Endometrium (tissue), 2 donors: ENCODE results near the gene NUAK2.
"Not testable (repeated sequence)": the region's sequence is repeated elsewhere in the genome, so short reads cannot be mapped to it uniquely, and the experiment has no call there.

Experiments used
- FAIRE-seq: peaks from 2 replicates; lab custom pipeline; 2012; peaks lifted over from hg19 to GRCh38; lab: Jason Lieb, UNC
- donor health status: control.
- donor health status: control.

Gene NUAK2

DNA sequence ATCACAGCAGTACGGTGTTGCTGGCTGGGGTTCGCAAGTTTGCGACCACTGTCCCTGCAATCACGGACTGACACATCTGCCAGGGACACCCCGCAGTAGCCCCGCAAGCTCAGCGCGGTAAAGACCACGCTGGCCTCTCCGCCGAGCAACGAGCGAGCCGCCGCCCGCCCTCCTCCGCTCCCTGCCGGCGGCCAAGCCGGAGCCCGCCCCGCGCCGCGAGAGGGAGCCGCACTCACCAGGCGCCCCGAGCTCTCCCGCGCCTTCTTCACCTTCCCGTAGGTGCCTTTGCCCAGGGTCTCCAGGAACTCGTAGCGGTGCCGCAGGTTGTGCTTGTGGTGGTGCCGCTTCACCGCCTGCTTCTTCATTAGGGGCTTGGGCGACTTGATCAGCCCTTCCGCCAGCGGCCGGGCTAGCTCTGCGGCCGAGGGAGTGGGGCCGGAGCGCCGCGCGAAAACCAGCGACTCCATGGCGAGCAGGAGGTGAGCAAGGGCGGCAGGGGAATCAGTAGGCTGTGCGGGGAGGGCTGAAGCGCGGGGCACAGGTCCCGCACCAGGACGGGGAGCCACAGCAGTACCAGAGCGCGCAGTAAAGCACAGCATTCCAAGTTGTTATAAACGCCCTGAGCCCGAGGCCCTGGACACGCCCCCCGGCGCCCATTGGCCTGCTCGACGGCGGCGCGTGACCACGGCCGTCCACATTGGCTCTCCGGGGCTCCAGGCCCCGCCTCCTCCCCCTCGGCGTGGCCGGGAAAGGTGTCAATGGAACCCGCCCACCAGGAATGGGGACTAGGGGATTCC is at the start of gene NUAK2:
NUAK2 (minus strand) TSS at position 584 of the 797 bp plus-strand sequence; CDS start at position 467, 117 bp downstream.
- FAIRE-seq = no peak

- no peak for FAIRE-seq
Observed at GRCh38 chr1:205370780-205371179, 49.2 kb upstream of the NUAK2 start.

GRCh38 chr1:205369701-205370123 is 48.2 kb upstream of the NUAK2 start:
- no peak for FAIRE-seq

DNA sequence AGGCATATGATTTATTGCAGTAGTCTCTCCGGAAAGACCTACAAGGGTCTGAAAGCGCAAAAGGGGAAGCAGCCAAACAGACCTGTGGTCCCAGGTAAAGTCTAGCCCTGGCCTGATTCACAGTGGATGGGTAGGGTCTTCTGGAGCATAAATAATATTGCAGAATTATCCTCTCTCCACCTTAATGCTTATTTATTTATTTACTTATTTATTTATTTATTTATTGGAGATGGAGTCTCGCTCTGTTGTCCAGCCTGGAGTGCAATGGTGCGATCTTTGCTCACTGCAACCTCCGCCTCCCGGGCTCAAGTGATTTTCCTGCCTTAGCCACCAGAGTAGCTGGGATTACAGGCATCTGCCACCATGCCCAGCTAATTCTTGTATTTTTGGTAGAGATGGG is 46.9 kb upstream of the NUAK2 start:
- no peak for FAIRE-seq

DNA sequence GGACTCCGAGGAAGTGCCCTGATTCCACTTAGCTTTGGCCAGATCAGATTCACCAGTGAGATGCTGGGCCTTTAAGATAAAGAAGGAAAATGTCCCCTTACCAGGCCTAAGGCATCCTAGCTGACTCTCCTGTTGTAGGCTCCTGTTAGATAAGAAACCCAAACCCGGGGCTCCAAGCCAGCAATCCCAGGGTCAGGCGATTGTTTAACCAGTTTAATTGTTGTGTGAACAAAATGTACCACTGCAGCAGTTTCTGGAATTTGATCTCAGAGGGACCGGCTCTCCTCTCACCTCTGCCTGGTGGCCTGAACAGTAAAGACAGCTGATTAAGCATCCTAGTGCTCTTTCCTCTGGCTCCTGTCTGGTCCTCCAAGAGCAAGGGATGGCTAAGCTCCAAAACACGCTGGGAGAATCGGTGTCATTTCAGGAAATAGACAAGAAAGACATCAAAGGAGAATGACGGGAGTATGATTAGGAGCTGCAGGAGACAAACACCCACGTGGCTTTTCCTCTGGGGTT is 44.5 kb upstream of the NUAK2 start:
- FAIRE-seq = no peak

DNA sequence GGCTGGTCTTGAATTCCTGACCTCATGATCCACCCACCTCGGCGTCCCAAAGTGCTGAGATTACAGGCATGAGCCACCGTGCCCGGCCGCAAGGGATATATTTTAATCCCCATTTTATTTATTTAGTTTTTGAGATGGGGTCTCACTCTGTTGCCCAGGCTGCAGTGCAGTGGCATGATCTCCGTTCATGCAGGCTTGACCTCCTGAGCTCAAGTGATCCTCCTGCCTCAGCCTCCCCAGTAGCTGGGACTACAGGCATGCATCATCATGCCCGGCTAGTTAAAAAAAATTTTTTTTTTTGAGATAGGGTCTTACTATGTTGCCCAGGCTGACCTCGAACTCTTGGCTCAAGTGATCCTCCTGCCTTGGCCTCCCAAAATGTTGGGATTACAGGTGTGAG is 43.5 kb upstream of the NUAK2 start:
- FAIRE-seq = not testable (repeated sequence)

DNA sequence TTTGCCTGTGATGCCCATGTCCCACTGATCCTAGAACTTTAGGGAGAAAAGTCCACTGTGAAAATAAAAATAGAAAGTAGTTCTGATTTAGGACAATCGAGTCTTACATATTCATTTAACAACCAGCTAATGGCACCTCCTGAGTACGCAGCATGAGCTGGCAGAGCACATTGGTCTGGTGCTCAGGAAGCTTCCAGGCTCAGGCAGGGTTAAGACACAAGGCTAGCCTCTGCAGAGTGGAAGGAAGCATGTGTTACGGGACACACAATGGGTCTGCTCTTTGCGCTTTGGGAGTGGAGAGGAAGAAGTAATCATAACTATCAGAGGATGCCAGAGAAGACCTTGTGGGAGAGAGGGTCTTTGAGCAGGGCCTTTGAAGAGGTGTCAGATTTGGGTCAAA is 39.3 kb upstream of the NUAK2 start:
- FAIRE-seq = no peak

DNA sequence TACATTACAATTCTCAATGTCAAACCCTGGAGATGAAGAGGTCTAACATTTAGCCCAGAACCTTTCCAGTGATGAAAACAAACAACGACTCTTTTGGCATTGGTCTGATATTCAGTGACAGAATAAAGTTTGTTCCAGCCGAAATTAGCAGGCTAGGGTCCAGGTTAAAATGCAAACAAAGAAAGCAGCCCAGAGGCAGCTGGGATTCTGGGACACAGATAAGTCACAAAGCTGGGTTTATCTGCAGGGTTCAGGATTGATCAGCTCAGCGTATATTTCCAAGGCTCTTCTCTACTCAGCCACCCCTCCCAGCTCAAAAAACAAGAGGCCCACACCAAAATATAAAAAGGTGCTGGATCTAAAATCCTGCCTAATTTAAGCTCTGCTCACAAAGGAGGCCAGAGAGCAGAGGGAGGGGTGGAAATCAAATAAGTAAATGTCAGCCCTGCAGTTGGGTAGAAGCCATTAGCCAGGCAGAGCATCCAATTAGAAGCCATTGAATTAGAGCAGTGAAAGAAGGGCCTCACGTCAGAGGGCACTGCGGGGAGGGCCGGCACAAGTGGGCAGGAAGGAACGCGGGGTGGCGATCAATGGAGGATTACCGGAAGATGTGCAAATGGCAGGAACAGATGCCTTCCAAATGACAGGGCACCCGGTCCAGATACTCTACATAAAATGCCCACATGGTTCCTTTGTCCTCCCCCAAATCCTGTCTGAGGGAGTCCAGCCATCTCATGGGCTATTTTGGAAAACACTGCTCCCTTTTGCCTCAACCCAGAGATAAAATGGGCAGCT is 38.4 kb upstream of the NUAK2 start:
- no peak for FAIRE-seq

- no peak for FAIRE-seq
Observed at GRCh38 chr1:205358579-205358978, 37.0 kb upstream of the NUAK2 start.

GRCh38 chr1:205357567-205357966 is 36.0 kb upstream of the NUAK2 start:
- FAIRE-seq = no peak

GRCh38 chr1:205356440-205357139 is 35.0 kb upstream of the NUAK2 start, which contains the start of gene KLHDC8A:
TSS of gene KLHDC8A (minus strand) at chr1:205356922. CDS start at chr1:205343604, 13,318 bp downstream.
- peak; percentile 12 for FAIRE-seq

DNA sequence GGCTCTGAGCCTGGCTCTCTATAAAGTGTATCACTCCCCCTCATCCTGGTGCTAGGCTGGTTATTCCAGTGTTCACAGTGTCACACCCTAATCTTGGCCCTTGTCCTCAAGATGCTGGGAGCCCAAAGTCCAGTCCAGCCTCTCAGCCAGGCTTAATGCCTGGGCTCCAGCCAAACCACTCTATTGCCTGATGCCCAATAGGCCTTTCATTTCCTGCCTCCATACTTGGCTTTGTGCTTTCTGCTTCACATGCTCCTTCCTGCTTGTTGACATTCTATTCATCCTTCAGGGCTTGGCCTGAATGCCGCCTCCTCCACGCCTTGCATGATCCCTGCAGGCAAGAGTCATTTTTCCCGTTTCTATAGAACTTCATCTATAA is 33.5 kb upstream of the NUAK2 start:
- FAIRE-seq = no peak

DNA sequence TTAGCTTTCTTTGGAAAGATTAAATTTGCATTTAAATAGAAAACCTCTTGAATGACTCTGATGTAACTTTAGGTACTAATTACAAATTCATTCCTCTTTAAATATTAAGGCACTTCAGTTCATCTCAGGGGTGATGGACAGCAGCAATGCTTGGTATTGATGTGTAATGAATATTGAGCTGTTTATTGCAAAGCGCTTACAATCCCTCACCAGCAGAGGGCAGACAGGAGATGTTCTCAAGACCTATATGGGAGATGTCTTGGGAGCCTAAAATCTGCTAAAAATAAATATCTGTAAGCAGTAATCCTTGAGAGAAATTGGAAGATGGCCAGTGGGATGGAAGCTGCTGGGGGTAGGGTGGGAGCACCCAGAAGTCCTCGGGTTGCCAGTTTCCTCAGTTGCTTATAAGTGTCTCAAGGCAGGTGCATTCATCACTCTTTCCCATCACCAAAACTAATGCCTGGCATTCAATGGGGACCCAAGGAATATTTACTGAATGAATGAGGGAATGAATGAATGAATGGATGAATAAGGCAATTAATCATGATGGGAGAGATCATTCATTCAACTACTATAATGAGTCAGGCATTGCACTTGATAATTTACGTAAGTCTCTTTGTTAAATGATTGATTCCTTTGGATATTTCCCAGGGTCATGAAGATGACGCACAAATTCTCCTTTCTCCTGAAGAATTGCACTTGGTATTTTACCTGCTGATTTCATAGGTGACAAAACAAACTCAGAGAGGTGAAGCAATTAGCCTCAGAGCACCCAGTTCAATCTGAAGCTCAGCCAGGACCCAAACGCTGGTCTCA is 32.9 kb upstream of the NUAK2 start:
- FAIRE-seq = no peak

GRCh38 chr1:205353612-205354011 is 32.1 kb upstream of the NUAK2 start:
- no peak for FAIRE-seq

GRCh38 chr1:205353191-205353590 is 31.6 kb upstream of the NUAK2 start:
- FAIRE-seq = no peak

GRCh38 chr1:205351984-205352713 is 30.6 kb upstream of the NUAK2 start:
- FAIRE-seq = no peak

DNA sequence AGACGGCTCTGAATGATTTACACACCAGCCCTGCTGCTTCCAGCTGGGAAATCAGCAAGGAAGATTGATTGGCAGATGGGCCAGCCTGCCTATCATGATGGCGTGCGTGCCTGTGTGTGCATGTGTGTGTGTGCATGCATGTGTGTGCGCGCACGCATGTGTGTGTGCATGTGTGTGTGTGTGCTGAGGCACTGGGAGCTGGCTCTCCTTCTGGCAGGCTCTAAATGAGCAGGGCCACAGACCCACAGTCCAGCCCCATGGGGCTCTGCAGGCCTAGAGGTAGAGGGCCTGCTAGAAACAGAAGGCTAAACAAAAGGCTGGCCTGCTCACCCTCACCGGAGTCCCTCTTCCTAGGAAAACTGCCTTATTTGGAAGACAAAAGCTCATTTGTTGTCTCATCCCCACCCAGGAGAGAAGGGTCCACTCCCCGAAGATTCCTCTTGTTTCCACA is 29.2 kb upstream of the NUAK2 start:
- FAIRE-seq = no peak

GRCh38 chr1:205350124-205350523 is 28.6 kb upstream of the NUAK2 start:
- FAIRE-seq = no peak

DNA sequence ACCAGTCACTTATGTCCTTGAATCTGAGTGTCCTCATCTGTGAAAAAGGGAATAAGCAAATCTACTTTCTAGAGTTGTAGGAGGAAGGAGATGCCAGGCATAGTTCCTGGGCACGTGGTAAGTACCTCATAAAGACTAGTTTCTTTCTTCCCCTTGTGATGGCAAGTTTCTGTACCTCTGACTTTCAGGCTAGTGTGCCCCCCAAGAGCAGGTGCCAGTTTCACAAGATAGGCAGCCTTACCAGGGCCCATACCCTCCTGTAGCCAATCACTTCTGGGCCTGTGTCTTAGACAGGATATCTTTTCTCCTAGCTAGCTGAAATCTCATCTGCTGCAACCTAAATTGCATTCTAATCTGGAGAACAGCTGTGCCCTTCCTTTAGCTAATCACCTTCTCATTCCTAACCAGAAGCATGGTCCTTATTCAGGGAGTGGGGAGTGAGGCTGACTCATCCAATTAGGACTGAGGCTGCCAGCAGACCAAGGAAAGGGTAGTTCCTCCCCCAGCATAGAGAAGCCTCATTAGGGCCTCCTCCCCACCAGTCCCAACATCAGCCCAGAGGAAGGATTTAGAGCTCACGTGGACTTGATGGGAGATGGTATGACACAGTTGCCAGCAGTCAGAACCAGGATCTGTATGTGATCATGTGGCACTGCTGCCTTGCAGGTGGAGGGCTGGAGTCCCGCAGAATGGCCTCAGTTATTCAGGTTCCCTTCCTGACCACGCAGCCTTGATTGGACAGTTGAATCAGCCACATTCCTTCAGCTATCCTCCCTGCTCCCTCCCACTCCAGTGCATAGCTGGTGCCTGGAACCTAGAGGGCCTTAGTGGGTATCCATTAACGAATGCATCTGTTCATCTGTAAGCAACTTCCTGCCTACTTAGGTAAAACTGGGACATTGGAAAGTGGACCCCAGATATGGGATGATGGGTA is 27.3 kb upstream of the NUAK2 start:
- no peak for FAIRE-seq
